NCI-H2029 (cell line): ENCODE measurements around the gene MTNR1A.

Source experiments
- DNase-seq: peaks from one replicate; lab custom pipeline; 2025; lab: John Stamatoyannopoulos, UW

MTNR1A gene

GRCh38 chr4:186554914-186555827 lies at the start of gene MTNR1A:
MTNR1A (minus strand) TSS chr4:186555567; CDS start chr4:186555365, 202 bp downstream.
- DNase-seq = no peak

GRCh38 chr4:186604124-186604807 lies 48.9 kb upstream of the MTNR1A start:
- peak; percentile 45 for DNase-seq

- DNase-seq = no peak
These were observed 47.6 kb upstream of the MTNR1A start for GRCh38 chr4:186602978-186603377.

GRCh38 chr4:186599483-186599882 lies 44.1 kb upstream of the MTNR1A start:
- no peak for DNase-seq

GRCh38 chr4:186598686-186599085 lies 43.3 kb upstream of the MTNR1A start:
- no peak for DNase-seq

GRCh38 chr4:186596850-186597390 lies 41.6 kb upstream of the MTNR1A start:
- no peak for DNase-seq

GRCh38 chr4:186596346-186596745 lies 41.0 kb upstream of the MTNR1A start:
- DNase-seq = no peak

GRCh38 chr4:186593587-186593973 lies 38.2 kb upstream of the MTNR1A start:
- DNase-seq = no peak

GRCh38 chr4:186592966-186593586 lies 37.7 kb upstream of the MTNR1A start:
- peak; percentile 12 for DNase-seq

- DNase-seq = no peak
These were observed 37.1 kb upstream of the MTNR1A start for GRCh38 chr4:186592445-186592844.

- no peak for DNase-seq
These were observed 36.3 kb upstream of the MTNR1A start for GRCh38 chr4:186591651-186592050.

- no peak for DNase-seq
These were observed 33.1 kb upstream of the MTNR1A start for GRCh38 chr4:186588503-186588902.

- DNase-seq = no peak
These were observed 32.1 kb upstream of the MTNR1A start for GRCh38 chr4:186587416-186588018.

- no peak for DNase-seq
These were observed 30.8 kb upstream of the MTNR1A start for GRCh38 chr4:186586205-186586604.

GRCh38 chr4:186584912-186585311 lies 29.5 kb upstream of the MTNR1A start:
- no peak for DNase-seq

- DNase-seq = no peak
These were observed 26.1 kb upstream of the MTNR1A start for GRCh38 chr4:186581421-186581820.

GRCh38 chr4:186580669-186581068 lies 25.3 kb upstream of the MTNR1A start:
- DNase-seq = no peak

GRCh38 chr4:186570193-186570996 lies 15.0 kb upstream of the MTNR1A start:
- no peak for DNase-seq

GRCh38 chr4:186569533-186570192 lies 14.3 kb upstream of the MTNR1A start:
- no peak for DNase-seq

GRCh38 chr4:186566068-186566467 lies 10.7 kb upstream of the MTNR1A start:
- DNase-seq = no peak

- DNase-seq = no peak
These were observed 8.4 kb upstream of the MTNR1A start for GRCh38 chr4:186563761-186564160.
